Liver (tissue), 9 donors: ENCODE data around the gene DNAJB14. TPM values are rescaled to one million over a fixed set of nuclear protein-coding genes. Genes with fewer than 3 reads are reported as not detected.

Experiments used
- DNase-seq: peaks from one replicate; pipeline ENCODE4 v3.0.0-alpha.2; 2017; ENCODE audit warnings: low spot score
- H3K27ac ChIP-seq, 2 donors: one replicate each; pipeline ENCODE4 v1.7.0; 2013; ENCODE audit warnings: inconsistent platforms in 2 of 2, low read length in 2 of 2, control low read depth in 1 of 2, low read depth in 1 of 2, mild to moderate bottlenecking in 1 of 2
- H3K27me3 ChIP-seq, 4 donors: one replicate each; pipeline versions ENCODE4 v1.6.1 to v1.7.0; 2013; ENCODE audit warnings: low read length in 3 of 4, inconsistent platforms in 1 of 4, mild to moderate bottlenecking in 1 of 4, moderate library complexity in 1 of 4; ENCODE audit not compliant: control insufficient read depth in 4 of 4, insufficient read depth in 4 of 4
- H3K36me3 ChIP-seq, 4 donors: one replicate each; pipeline versions ENCODE4 v1.6.1 to v1.7.0; 2013; ENCODE audit warnings: low read length in 3 of 4, mild to moderate bottlenecking in 3 of 4, low read depth in 1 of 4, moderate library complexity in 1 of 4; ENCODE audit not compliant: control insufficient read depth in 4 of 4, insufficient read depth in 3 of 4
- H3K4me1 ChIP-seq, 4 donors: one replicate each; pipeline versions ENCODE4 v1.6.1 to v1.7.0; 2013; ENCODE audit warnings: low read length in 3 of 4, mild to moderate bottlenecking in 3 of 4, moderate library complexity in 1 of 4; ENCODE audit not compliant: control insufficient read depth in 4 of 4, insufficient read depth in 4 of 4
- H3K4me3 ChIP-seq, 3 donors: one replicate each; pipeline versions ENCODE4 v1.6.1 to v1.7.0; 2013; ENCODE audit warnings: low read length in 3 of 3, control low read depth in 1 of 3, low read depth in 1 of 3, mild to moderate bottlenecking in 1 of 3
- H3K9ac ChIP-seq, 2 donors: one replicate each; pipeline ENCODE4 v1.7.0; 2013; ENCODE audit warnings: low read length in 2 of 2, mild to moderate bottlenecking in 2 of 2, moderate library complexity in 2 of 2, control low read depth in 1 of 2, low read depth in 1 of 2
- H3K9me3 ChIP-seq, 4 donors: one replicate each; pipeline versions ENCODE4 v1.6.1 to v1.7.0; 2013; ENCODE audit warnings: low read length in 3 of 4; ENCODE audit not compliant: control insufficient read depth in 4 of 4
- ATF3 ChIP-seq: IDR thresholded peaks from 2 replicates; pipeline ENCODE4 v1.6.1; 2016; ENCODE audit warnings: antibody characterized with exemption
- CTCF ChIP-seq: fragments of 150-350 bp; IDR thresholded peaks from 2 replicates; pipeline ENCODE4 v1.5.1; 2017; ENCODE audit warnings: improper control_type of control experiment, low read depth, low read length; ENCODE audit not compliant: missing input control
- FOXA1 ChIP-seq: IDR thresholded peaks from 2 replicates; pipeline ENCODE4 v1.6.1; 2016; ENCODE audit warnings: antibody characterized with exemption
- FOXA2 ChIP-seq: IDR thresholded peaks from 2 replicates; pipeline ENCODE4 v1.6.1; 2016; ENCODE audit warnings: antibody characterized with exemption
- HNF4A ChIP-seq, 2 donors: conservative IDR thresholded peaks; 2 replicates each; pipeline ENCODE4 v1.6.1; 2016; ENCODE audit warnings: antibody characterized with exemption in 2 of 2, mild to moderate bottlenecking in 2 of 2
- HNF4G ChIP-seq: IDR thresholded peaks from 2 replicates; pipeline ENCODE4 v1.6.1; 2016; ENCODE audit warnings: antibody characterized with exemption
- JUND ChIP-seq, 2 donors: IDR thresholded peaks; 2 replicates each; pipeline ENCODE4 v1.6.1; 2016; ENCODE audit warnings: antibody characterized with exemption in 2 of 2
- MAX ChIP-seq: IDR thresholded peaks from 2 replicates; pipeline ENCODE4 v1.6.1; 2016; ENCODE audit warnings: antibody characterized with exemption
- NR2F2 ChIP-seq: IDR thresholded peaks from 2 replicates; pipeline ENCODE4 v1.6.1; 2016; ENCODE audit warnings: antibody characterized with exemption
- RAD21 ChIP-seq, 2 donors: IDR thresholded peaks; 2 replicates each; pipeline ENCODE4 v1.6.1; 2016; ENCODE audit warnings: antibody characterized with exemption in 2 of 2, mild to moderate bottlenecking in 2 of 2
- REST ChIP-seq: IDR thresholded peaks from 2 replicates; pipeline ENCODE4 v1.6.1; 2016; ENCODE audit warnings: antibody characterized with exemption, mild to moderate bottlenecking
- RXRA ChIP-seq, 2 donors: IDR thresholded peaks; 2 replicates each; pipeline ENCODE4 v1.6.1; 2017 to 2018; ENCODE audit warnings: antibody characterized with exemption in 2 of 2, mild to moderate bottlenecking in 1 of 2
- SP1 ChIP-seq: IDR thresholded peaks from 2 replicates; pipeline ENCODE4 v1.6.1; 2018; ENCODE audit warnings: antibody characterized with exemption, mild to moderate bottlenecking
- YY1 ChIP-seq: IDR thresholded peaks from 2 replicates; pipeline ENCODE4 v1.6.1; 2016; ENCODE audit warnings: antibody characterized with exemption, mild to moderate bottlenecking
- WGBS: extraction: QIAGEN DNeasy Blood & Tissue Kit; methylation state at CpG from one replicate; pipeline ENCODE4 v1.1.7; 2013; 5-methylcytosine and 5-hydroxymethylcytosine counted together
- polyA plus RNA-seq, 2 donors: library from polyadenylated mRNA; stranded (reverse) in 1 of 2; unstranded in 1 of 2; fragments of 200-250 nt in 1 of 2; fragments of >200 nt in 1 of 2; fragmentation: Nextera tagmentation in 1 of 2; extraction: Ambion mirVana in 1 of 2; gene quantifications; one replicate each; pipeline versions ENCODE4 v1.2.1 to v1.2.3, GENCODE V29; 2013 to 2015
- total RNA-seq, 2 donors: library from RNA; depleted of rRNA; stranded (reverse); fragments of >200 nt; gene quantifications; one replicate each; pipeline ENCODE4 v1.2.3, GENCODE V29; 2014
- TF ChIP-seq, protein P1 (sequence below): IDR thresholded peaks from 2 replicates; pipeline ENCODE4 v1.6.1; 2016; ENCODE audit warnings: antibody characterized with exemption
- donor health status: healthy.
- donor health status: healthy.
- donor health status: healthy.
- donor health status: healthy.
- donor health status: healthy.

Gene DNAJB14
- total and polyA plus RNA-seq, 4 donors = 8.1 to 15.1 (median 8.9) TPM

DNA sequence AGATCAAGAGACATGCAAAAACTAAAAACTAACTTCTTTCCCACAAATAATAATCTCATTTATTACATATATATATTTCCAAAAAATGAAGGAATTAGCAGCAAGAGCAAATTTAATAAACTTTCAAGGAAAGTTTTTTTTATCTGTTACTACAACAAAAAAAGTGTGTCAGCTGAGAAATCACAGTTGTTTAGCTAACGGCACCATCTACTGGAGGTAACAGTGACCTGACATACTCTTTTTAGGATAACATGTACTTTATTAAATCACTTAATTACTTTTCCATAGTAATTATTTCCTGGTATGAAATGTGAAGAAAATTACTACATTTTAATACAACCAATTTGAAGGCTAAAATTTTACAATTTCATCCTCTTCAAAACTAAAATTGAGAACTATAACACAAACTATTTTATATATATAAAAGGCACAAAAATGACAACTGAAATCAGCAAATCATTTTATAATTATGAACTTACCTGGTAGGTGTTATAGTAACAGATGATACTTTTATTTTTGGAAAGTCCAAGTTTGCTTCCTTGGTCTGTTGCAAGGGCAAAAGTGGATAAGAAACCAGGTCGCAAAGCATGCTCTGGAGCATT, 61.3 kb downstream of the DNAJB14 start:
- peaks cover 4 to 24% (median 22%) of the 10 kb centered on the region in 4 donors for H3K36me3 ChIP-seq
- H3K27ac ChIP-seq = no peak overlapping the region
- no peaks in the 10 kb centered on the region for H3K4me1 ChIP-seq
- no peak overlapping the region for H3K9ac ChIP-seq
- no peaks in the 10 kb centered on the region for H3K27me3 ChIP-seq
- DNase-seq = no peak
- no peak overlapping the region for H3K4me3 ChIP-seq
- no peaks in the 10 kb centered on the region for H3K9me3 ChIP-seq
- no peak for TF ChIP-seq SP1
- no peak for TF ChIP-seq FOXA1
- no peak for TF ChIP-seq HNF4G
- peak; percentile 43 for TF ChIP-seq CTCF
- TF ChIP-seq RAD21 (IDR thresholded peaks at IDR 0.05) = peak; percentile 70 to 77
- TF ChIP-seq RXRA (IDR thresholded peaks at IDR 0.05) = no peak
- TF ChIP-seq HNF4A (conservative IDR thresholded peaks at IDR 0.05) = no peak
- no peak for TF ChIP-seq FOXA2
- no peak for TF ChIP-seq YY1
- no peak for TF ChIP-seq REST
- TF ChIP-seq, protein P1, sequence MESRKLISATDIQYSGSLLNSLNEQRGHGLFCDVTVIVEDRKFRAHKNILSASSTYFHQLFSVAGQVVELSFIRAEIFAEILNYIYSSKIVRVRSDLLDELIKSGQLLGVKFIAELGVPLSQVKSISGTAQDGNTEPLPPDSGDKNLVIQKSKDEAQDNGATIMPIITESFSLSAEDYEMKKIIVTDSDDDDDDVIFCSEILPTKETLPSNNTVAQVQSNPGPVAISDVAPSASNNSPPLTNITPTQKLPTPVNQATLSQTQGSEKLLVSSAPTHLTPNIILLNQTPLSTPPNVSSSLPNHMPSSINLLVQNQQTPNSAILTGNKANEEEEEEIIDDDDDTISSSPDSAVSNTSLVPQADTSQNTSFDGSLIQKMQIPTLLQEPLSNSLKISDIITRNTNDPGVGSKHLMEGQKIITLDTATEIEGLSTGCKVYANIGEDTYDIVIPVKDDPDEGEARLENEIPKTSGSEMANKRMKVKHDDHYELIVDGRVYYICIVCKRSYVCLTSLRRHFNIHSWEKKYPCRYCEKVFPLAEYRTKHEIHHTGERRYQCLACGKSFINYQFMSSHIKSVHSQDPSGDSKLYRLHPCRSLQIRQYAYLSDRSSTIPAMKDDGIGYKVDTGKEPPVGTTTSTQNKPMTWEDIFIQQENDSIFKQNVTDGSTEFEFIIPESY = no peak
- no peak for TF ChIP-seq MAX
- WGBS = 84% methylated on average over 2 of the region's 2 CpGs

DNA sequence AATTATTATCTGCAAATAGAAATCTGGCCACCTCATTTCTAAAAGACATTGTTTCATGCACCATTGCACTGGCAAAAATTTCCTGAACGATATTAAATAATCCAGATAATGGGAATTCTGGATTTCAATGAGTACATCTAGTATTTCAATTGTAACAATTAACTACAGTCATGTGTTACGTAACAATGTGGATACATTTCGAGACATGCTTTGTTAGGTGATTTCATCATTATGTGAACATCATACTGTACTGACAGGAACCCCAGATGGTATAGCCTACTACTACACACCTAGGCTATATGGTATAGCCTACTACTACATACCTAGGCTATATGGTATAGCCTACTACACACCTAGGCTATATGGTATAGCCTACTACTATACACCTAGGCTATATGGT, 67.0 kb downstream of the DNAJB14 start:
- no peak overlapping the region for H3K4me3 ChIP-seq
- no peak overlapping the region for H3K9ac ChIP-seq
- WGBS = 90% methylated on average over 3 of the region's 3 CpGs
- DNase-seq = no peak
- no peaks in the 10 kb centered on the region for H3K27me3 ChIP-seq
- H3K27ac ChIP-seq = no peak overlapping the region
- H3K36me3 ChIP-seq = peaks cover 2 to 39% (median 32%) of the 10 kb centered on the region in 4 donors
- no peaks in the 10 kb centered on the region for H3K9me3 ChIP-seq
- H3K4me1 ChIP-seq = no peaks in the 10 kb centered on the region
- no peak for TF ChIP-seq YY1
- TF ChIP-seq, protein P1 = no peak
- no peak for TF ChIP-seq CTCF
- no peak for TF ChIP-seq JUND (IDR thresholded peaks at IDR 0.05)
- TF ChIP-seq ATF3 = no peak
- no peak for TF ChIP-seq NR2F2
- no peak for TF ChIP-seq HNF4G
- TF ChIP-seq REST = no peak
- no peak for TF ChIP-seq SP1
